ENCODE data around the gene ARHGAP44.

ARHGAP44 gene

DNA sequence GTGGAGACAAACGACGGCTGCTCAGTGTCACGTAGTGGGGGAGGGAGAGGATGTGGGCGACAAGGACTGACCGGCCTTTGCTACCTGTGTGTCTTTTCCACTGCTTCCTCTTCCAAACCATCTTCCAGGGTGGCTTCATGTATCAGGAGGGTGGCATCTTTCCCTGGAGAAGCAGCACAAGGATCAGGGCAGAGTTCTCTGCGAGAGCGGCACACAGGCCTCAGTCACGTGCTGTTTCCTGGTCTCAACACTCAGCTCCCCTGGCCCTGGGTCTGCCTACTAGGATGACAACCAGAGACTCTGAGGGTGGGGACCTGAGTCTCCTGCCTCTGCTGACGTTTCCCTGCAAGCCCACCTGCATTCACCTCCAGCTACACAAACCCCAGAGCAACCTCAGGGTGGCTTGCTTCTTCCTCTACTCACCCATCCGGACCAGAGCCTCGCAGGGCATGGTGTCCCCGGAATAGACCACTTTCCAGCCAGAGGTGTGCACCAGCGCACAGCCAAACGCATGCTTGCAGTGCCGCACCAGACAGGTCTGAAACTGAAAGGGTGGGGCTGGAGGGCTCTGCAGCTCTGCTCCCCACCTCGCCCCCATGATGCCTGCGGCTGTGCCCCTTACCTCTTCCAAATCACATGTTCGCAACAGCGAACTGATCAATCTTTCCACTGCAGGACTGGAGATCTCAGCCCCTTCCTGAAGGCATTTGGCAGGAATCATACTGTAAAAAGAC, 205.2 kb downstream of the ARHGAP44 start:
- DNase-seq (ENCODE audit: low spot score): no peak

DNA sequence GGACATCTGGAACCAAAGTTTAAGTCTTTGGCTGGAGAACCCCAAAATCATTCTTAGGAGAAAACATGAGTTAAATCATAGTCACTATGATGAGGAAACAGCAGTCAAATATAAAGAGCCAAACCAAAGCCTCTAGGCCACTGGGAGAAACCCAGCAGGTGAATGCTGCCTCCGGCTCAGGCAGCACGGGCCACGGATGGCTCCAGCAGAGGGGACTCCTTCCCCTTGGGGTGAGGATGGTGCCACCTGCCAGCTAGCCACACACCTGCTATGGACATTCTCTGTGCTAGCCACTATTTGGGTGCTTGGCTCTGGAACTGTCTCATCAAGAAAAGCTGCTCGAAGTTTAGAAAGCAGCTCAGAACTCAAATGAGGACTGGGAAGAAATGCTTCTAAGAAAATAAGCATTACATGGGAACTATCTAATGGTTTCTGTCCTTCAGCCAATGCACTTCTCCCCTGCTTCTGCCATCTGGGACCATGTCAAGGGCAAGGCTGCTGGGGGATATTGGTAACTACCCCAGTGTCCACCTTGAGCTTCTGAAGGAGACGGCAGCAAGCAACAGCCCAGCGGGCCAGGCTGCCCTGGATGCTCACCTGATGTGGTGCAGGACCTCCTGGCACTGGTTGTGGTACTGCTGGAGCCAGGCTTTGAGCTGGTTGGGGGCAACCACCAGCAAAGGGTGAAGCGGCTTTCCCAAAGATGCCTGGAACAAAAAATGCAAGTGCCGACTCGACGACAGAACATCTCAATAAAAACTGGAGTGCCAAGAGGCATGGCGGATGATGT, 206.0 kb downstream of the ARHGAP44 start:
- no peak for DNase-seq (ENCODE audit: low spot score)

DNA sequence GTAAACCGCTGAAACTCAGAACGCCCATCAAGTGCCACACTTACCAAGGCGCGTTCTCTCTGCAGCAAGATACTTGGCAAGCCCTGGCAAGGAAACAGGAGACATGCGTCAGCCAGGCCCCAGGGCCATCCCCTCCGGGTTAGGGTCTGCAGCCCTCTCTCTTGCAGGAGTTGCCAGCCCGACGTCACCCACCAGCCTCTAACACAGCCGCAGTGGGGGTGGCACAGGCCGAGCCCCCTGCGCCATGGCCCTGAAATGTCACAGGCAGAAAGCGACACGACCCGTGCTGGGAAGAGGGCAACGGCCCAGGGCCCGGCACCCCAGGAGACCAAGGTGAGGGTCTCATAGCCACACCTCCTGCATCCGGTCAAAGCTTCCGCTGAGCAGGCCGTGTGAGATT, 206.6 kb downstream of the ARHGAP44 start:
- DNase-seq (ENCODE audit: low spot score): no peak

DNA sequence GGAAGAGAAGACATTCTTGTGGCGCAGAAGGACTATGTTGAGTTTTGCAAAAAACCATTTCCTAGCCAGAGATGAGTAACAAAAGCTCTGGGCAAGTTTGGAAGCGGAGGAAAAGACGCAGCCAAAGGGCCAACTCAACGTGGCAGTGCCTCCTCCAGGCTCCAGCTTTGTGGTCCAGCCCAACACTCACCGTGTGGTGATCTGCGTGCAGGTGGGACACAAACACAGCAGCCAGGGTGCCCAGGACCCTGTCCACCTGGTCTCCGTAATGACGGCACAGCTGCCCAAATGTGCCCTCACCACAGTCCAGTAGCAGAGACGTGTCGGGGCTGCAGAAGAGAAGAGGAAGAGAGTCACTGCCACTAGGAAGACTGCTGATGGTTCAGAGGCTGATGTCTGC, 207.1 kb downstream of the ARHGAP44 start:
- no peak for DNase-seq (ENCODE audit: low spot score)

DNA sequence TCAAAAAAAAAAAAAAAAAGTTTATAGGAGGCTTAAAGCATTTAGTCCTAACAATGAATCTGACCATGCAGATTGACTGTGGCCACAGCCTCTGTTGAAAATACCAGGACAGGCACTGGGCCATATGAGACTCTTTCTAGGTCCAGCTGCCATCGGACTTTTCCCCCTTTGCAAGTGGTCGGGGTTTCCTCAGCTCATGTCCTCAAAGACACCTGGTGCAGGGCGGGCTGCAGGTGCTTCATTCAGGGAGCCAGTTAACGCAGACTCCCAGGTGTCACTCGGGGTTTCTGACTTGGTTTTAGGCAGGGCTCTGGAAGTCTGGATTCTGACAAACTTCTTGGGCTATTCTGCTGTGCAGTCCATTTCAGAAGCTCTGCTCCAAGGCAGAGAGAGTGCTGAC, 207.6 kb downstream of the ARHGAP44 start:
- DNase-seq (ENCODE audit: low spot score): no peak

DNA sequence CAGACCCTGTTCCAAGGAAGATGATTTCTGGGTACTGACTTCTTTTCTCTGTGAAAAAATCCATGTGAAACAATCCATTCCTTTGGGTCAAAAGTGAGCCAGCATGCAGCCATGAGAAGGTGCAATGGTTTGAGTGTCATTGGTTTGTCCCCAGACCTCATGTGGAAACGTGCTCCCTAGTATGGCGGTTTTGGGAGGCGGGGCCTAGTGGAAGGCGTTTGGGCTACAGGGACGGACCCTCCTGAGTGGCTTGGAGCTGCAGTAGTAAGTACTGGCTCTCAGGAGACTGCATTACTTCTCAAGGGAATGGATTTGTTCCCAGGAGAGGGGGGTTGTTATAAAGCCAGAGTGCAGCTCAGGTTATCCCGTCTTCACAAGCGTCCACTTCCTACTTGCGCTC, 209.2 kb downstream of the ARHGAP44 start:
- DNase-seq (ENCODE audit: low spot score): no peak

DNA sequence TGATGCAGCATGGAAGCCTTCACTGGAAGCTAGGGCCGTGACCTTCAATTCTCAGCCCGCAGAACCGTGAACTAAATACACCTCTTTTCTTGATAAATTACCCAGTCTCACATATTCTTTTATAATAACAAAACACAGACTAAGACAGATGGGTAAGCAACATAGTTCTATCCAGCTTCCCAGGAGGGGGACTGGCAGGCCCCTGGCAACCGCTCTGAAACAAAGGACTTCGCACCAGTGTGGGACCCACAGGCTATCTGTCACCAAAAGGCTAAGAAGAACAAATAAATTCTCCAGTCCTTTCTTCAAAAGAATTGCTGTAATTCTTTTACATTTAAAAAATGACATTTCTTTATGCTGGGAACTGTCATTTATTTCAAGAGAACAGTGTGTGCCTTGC, 209.6 kb downstream of the ARHGAP44 start:
- DNase-seq (ENCODE audit: low spot score): no peak

DNA sequence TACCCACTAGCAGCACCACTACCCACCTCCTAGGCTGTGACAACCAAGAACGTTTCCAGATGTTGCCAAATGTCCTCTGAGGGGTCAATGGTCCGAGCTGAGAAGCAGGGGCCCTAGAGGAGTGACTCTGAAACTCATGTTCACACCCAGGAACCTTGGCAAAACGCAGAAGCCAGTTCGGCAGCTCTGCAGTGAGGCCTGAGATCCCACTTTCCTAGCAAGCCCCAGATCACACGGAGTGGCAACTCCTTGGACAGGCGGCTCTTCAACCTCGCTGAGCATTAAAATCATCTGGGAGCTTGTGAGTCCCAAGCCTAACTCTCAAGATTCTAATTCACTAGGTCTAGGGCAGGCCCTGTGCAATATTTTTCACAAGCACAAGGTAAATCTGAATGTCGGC, 211.3 kb downstream of the ARHGAP44 start:
- no peak for DNase-seq (ENCODE audit: low spot score)

DNA sequence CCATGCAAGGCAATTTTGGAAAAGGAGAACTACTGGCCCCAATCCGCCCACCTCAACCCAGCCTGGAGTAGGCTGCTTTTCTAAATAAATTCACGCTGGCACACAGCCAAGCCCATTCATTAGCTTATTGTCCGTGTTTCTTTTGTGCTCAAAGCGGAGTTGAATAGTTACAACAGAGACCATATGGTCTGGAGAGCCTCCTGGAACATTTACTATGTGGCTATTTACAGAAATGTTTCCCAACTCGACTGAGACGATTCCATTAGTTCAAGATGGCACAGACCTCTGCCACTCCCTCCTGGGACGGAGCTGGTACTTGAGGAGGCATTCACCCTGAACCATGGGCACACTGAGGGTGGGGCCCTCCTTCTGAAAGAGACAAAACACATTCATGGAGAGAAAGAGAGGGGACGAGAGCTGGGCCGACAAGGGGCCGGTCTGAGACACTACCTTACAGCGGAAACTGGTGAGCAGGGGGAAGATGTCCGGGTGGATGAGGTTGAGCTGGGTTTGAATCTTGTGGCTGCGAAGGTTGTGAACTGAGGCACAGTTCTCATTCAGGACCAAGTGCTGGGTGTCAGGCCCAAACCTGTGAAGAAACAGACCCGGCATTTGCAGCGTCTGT, 212.8 kb downstream of the ARHGAP44 start:
- DNase-seq (ENCODE audit: low spot score): no peak

DNA sequence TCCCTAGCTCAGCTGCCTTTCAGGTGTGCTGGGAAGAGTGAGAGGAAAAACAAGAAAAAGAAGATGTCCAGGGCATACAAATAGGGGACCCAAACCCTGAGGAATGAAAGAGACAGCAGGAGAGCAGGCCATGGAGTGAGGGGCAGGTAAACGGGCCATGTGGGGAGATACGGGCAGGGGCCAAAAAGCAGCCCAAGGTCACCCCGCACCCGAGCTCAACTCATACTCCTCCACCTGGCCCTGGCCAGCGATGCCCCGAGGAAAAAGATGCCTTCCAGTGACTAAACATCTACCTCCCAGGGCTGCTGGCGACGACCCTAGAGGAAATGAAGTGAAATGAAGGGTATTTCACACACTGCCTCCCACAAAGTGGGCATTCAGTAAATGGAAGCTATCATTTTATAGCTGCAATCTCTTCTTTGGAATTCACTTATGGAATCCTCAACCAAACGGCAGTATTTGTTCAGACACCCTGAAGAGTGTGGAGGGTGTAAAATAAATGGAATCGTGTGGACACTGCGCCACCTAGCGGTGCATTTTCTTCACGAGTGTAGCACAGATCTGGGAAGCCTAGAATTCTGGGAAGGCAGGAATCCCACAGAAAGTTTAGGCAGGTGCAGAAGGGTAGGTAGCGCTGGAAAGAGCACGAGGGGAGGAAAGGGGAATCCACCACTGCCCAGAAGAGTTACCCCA, 213.6 kb downstream of the ARHGAP44 start:
- DNase-seq (ENCODE audit: low spot score): peak; percentile 67

DNA sequence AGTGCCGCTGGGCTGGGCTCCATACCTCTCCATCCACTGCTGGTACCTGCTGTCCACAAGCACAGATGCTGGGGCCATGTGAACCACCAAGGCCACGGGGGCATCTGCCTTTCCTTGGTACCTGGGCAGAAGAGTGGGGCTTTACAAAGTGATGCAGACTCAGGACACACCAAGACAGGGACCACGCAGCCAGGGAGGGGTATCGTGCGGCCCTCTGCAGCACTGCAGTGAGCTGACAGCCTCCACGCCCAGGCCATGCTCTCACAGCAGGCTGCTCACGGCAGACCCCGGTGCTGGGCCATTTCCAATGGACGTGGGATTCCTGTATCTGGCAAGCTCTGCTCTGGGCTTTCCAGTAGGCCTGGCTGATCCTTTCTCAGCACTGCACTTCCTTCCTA, 214.2 kb downstream of the ARHGAP44 start:
- no peak for DNase-seq (ENCODE audit: low spot score)

DNA sequence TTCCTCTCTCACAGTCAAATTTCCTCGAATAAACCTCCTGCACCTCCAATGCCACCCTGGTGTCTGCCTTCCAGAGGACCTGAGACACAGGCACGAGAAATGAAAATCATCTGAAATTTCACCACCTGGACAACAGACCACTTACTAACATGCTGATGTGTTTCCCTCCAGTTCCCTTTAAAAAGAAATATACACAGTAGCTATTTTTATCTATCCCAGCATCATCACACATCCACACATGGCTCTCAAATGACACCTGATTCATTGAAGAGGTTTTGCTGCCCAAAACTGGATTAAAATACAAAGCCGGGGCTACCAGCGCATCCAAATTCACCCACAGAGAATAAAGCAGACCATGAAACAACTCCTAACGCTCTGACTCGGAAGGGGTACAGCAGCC, 214.6 kb downstream of the ARHGAP44 start:
- DNase-seq (ENCODE audit: low spot score): no peak

DNA sequence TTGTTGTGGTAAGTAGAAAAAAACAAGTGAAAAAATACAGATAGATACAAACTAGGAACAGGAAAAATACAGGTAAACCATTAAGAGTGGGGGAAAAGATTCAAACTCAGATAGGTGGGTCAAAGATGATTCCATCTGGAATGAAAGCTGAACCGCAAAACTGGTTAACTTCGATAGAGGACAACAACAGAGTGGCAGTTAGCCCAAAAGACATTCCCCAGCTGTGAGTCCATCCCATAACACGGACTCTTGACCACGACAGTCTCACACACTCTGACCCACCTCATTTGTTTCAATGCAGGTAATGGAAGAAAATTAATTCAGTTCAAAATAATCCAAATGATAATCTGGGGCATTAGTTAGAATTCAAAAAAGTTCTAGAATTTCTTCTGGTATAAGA, 215.0 kb downstream of the ARHGAP44 start:
- DNase-seq (ENCODE audit: low spot score): no peak

DNA sequence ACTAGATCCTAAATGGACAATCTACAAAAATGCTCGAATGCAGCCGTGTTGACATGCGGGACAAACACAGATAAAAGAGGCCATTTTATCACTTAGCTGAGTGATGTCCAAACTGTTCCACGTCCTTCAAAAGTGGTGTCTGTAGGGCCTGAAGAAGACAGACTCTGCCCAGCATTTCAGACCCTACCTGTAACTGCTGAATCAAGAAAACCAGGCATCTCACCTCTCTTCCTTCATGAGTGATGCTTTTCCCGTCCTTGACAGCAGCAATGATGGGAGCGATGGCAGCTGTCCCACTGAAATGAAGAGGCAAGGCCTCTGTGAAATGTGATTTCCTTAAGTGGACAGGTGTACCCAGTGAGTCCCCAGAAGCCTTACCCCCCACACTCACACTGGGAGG, 216.2 kb downstream of the ARHGAP44 start:
- no peak for DNase-seq (ENCODE audit: low spot score)

DNA sequence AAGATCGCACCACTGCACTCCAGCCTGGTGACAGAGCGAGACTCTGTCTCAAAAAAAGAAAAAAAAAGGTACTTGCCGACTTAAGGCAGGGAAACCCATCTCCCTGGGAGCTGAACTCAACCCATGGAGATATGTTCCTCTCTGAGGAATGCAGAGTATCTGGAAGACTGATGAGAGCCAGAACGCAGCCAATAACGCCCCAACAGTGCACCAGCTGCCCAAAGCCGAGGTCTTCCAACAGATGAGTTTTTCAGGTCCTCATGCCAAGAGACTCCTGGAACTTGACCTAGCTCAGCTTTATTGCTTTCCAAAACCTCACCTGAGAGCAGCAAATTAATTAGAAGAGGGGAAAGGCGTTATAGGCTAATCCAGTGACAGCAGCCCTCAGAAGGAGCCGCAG, 219.2 kb downstream of the ARHGAP44 start:
- no peak for DNase-seq (ENCODE audit: low spot score)

DNA sequence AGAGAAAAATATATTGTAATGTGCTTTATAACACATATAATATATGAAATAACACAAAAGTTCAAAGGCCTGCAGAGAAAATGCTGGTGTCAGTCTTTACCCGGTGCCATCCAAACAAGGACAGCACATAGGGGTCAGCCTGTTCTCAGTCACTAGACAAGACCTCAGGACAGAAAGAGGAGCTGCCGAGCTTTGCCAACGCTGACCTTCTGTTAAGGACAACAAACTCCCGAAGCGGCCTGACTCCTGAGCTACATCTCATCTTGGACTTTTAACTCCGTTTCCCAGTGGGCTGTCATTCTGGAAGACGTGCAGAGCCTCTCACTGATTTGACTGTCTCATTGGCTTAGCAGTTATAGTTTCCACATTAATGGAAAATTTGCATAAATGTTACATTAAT, 221.7 kb downstream of the ARHGAP44 start:
- DNase-seq (ENCODE audit: low spot score): no peak

DNA sequence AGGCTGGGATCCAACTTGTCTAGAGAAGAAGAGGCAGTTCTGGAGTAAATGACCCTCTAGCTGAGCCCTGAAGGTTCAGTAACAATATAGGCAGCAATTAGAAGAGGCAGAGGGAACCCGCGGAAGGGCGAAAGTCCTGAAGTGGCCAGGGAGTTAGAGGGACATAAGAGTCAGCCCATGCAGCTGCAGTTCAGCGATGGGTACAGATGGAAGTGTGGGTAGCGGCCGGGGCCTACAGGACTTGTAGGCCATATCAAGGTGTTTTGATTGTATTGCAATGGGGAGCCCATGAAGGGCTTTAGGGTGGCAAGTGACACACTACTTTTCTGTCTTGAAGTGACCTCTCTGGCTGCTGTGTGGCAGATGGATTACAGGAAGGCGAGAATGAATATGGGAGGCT, 225.5 kb downstream of the ARHGAP44 start:
- no peak for DNase-seq (ENCODE audit: low spot score)

DNA sequence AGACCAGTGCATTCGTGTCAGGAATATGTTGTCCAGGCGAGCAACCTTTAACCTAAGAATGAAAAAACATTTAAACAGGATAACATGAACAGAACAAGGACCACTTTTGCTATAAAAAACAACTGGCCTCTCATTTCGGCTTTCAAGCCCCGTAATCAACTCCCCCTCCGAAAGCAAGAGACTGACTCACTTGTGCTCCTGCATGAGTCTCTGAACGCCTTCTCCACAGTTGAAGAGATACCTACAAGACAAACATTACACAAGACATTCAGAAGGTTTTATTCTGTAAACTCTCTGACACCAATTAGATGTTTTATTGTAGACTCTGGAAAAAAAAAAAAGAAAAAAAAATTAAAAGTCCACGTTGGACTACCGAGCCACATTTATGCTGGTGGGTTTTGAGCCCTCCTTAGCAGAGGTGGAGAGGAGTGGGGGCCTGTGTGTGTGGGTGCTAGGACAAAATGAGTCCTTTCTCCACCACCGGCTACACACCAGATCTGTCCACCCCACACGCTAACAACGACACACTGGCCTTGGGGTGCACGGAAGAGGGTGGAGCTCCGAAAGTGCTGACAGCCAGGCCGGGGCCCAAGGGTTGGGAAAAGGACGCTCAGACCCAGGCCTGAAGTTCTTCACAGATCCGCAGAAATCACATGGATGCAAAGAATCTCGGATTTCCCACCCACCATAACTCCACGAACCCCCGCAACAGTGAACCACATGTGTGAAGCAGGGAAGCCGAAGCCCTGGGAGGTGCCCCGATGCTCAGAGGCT, 227.8 kb downstream of the ARHGAP44 start:
- peak; percentile 35 for DNase-seq (ENCODE audit: low spot score)

DNA sequence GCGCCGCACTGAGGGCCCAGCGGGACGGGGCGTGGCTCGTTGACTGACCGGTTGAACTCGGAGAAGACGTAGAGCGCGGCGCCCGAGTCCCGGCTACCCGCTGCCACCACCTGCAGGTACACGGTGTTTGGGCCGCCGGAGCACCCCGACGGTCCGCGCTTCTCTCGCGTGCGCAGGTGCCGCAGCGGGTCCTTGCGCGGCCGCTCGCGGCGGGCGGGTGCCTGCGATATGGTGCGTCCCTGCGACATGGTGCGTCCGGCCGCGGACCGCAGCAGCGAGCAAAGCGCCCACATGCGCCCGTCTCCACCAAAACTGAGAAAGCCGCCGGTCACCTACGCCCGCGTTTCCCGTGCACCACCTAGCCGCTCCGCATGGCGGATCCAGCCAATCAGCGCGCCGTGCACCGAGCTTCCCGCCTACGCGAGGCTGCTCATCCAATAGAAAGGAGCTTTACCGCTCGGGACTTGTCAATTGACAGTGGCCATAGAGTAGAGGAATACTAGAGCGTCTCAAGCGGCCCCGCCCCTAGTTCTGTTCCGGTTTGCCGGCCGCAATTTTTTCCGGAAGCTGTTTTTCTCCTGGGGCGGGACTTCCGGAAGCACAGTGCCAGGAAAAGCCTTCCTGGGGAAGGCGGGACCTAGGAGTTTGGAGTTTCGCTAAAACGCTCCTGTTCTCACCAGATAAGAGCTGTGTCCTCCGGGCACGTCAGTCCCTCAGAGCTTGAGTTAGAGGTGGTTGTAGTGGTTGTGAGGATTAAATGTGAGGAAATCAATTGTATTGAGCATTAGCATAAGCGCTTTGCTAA, 228.6 kb downstream of the ARHGAP44 start, which contains the start of gene ELAC2:
TSS of gene ELAC2 (minus strand) at position 373 of the 805 bp plus-strand sequence. CDS start at position 293, 80 bp downstream.
- DNase-seq (ENCODE audit: low spot score): peak; percentile 99

DNA sequence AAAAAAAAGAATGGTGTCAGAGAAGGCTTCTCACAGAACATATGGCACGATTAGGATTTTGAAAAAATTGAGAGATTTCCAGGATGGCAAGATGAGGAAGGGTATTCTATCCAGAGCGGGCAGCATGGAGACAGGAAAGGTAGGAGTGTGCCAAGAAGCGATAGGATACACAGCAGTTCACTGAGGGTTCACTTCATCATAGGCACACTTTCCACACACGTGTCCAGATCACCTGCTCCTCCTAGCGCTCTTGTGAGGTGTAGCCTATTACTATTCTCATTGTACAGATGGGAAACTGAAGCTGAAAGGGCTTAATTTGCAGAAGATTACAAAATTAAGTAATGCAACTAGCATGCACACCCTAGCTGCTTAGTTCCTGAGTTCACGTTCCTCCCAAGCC, 234.7 kb downstream of the ARHGAP44 start:
- no peak for DNase-seq (ENCODE audit: low spot score)
